PC-9 (cell line): Measurements from ENCODE around the gene ZFP1.

ENCODE experiments used
- EZH2 ChIP-seq: fragments of 200-600 bp; sonication (generic); IDR thresholded peaks from 2 replicates; pipeline ENCODE4 v1.8.0; 2017; ENCODE audit warnings: antibody characterized with exemption, low read depth
- TF ChIP-seq, protein P1 (sequence below): fragments of 200-600 bp; sonication (generic); conservative IDR thresholded peaks from 2 replicates; pipeline ENCODE4 v1.6.1; 2017; ENCODE audit warnings: mixed run types, antibody characterized with exemption, mild to moderate bottlenecking, moderate library complexity

GRCh38 chr16:75122609-75123008 lies 25.7 kb upstream of the ZFP1 start:
- TF ChIP-seq, protein P1, sequence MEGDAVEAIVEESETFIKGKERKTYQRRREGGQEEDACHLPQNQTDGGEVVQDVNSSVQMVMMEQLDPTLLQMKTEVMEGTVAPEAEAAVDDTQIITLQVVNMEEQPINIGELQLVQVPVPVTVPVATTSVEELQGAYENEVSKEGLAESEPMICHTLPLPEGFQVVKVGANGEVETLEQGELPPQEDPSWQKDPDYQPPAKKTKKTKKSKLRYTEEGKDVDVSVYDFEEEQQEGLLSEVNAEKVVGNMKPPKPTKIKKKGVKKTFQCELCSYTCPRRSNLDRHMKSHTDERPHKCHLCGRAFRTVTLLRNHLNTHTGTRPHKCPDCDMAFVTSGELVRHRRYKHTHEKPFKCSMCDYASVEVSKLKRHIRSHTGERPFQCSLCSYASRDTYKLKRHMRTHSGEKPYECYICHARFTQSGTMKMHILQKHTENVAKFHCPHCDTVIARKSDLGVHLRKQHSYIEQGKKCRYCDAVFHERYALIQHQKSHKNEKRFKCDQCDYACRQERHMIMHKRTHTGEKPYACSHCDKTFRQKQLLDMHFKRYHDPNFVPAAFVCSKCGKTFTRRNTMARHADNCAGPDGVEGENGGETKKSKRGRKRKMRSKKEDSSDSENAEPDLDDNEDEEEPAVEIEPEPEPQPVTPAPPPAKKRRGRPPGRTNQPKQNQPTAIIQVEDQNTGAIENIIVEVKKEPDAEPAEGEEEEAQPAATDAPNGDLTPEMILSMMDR, result no peak
- TF ChIP-seq EZH2, result no peak
